ENCODE results near the gene THAP2.
"Not testable (repeated sequence)": the region's sequence is repeated elsewhere in the genome, so short reads cannot be mapped to it uniquely, and the experiment has no call there.

THAP2 gene

GRCh38 chr12:71664411-71665089 lies 449 bp downstream of the THAP2 start:
- no peak for DNase-seq

DNA sequence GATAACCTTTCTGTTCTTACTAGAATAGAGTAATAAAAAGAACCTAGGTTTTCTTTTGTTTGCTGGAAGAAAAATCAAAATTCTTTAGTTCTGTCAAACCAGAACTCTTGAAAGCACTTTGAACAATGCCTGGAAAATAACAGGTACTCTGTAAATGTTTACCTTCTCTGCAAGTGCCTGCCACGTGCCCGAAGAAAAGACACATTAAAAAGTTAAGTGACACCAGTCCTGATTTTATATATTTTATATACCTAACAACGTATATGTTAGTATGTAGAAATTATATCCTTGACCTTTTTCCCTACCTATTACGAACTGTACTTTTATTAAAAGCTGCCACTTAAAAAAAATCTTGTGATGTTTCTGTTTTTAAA lies 976 bp downstream of the THAP2 start:
- DNase-seq = no peak

- no peak for DNase-seq
These were observed 2.2 kb downstream of the THAP2 start for GRCh38 chr12:71666259-71666658.

DNA sequence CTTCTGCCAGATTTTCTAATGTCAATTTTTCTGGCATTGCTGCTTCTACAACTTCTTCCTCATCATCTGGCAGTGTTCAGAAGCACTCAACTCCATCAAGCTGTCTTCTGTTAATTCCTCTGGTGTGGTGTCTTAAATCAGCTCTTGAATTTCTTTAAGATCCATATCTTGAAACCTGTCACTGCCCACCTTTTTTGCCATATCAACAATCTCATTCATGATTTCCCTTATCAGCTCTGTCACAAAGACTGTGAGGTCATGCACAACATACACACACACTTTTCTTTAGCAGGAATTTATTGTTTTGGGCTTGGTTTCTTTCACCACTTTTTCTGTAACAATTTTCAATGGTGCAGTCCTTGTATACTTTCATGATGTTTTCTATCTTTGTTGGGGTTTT lies 7.2 kb downstream of the THAP2 start:
- DNase-seq = no peak

GRCh38 chr12:71671816-71672215 lies 7.7 kb downstream of the THAP2 start:
- no peak for DNase-seq

DNA sequence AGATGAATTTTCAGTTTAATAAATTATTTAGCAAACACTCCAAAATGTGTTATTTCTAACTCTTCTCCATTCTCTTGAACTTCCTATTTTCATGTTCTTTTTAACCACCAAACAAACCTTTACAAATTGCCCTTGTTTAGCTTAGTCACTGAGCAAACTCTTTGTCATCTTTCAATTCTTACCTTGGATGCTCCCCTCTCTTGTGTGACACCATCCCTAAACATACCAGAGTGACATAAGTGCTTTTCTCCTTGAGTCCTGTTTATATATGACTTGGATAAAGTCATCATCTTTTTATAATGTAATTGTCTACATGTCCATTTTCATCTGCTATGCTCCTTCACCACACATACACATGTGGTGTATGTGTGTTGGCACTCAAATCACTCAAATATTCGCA lies 18.4 kb downstream of the THAP2 start:
- no peak for DNase-seq

DNA sequence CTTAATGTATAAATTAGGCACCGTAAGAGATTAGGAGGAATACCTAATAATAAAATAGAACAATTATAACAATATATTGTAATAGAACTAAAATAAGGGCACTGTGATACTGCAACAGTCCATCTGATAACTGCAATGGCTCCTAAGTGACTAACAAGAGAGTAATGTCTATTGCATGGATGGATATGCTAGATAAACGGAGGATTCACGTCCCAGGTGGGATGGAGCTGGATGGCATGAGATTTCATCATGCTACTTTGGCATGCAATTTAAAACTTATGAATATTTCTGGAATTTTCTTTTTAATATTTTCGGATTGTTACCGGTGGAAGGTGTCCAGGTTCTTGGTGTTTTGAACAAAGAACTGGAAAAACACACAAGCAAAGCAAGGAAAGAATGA lies 19.5 kb downstream of the THAP2 start:
- DNase-seq = no peak

DNA sequence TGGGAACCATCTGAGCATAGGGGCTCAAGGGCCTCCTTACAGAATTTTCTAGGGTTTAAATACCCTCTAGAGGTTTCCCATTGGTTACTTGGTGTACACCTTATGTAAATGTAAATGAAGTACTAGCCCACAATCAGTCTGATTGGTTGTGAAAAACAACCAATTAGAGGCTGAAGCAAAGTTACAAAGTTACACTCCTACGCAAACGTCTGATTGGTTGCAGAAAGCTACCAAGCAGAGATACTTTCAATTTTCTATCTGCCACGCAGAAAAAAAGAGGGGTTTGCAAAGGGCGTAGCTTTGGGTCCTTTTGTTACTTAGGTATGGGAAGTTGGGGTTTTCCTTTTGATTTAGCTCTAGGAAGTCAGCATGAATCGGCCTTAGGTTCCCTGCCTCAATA lies 20.0 kb downstream of the THAP2 start:
- no peak for DNase-seq

DNA sequence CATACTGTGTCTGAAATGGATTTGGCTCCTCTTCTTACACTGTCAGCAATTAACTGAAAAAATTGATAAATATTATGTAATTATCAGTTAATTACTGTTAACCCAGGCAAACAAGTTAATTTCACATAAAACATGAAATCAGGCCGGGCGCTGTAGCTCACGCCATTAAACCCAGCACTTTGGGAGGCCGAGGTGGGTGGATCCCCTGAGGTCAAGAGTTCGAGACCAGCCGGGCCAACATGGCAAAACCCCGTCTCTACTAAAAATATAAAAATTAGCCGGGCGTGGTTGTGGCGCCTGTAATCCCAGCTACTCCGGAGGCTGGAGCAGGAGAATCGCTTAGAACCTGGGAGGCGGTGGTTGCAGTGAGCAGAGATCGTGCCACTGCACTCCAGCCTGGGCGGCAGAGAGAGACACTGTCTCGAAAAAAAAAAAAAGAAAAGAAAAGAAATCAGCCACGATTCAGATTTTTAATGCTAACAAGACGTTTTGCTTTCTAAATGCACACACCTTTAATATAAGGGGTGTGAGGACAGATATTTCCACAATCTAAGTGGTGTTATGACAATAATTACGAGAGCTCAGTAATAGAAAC lies 21.3 kb downstream of the THAP2 start:
- no peak for DNase-seq

DNA sequence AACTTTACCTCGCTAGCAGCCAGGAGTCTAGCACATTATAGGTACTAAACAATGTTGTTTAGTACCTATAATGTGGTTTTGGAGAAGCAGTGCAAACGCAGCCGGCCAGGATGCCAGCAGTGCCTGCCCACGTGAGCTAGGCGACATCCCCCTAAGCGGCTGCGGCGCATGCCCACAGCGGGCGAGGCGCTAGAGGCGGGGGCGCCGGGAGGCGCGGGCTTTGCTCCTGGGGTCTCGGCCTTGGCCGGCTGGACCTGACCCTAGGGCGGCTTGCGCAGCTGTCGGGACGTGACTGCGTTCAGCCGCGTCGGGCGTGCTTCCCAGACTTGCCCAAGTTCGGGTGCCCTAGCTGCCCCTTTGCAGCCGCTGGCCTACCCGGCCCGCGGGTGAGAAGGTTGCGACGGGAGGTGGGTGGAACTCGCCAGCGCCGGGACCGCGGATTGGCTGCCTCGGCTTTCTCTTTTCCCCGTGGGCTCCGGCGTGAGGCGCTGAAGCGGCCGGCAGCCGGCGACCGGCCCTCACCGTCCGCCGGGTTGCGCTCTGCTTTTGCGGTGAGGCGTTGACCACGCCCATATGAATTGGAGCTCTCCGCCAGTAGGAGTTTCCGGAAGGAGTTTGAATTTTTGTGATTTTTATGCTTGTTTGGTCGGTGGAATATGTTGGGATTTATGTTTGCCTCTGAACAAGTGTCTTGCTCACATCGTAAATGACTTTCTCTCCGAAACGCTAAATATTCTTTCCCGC lies 22.0 kb downstream of the THAP2 start, which contains the start of gene TMEM19:
Gene TMEM19, plus strand, starts transcription at position 169 of the 744 bp plus-strand sequence. CDS start 599 bp downstream, outside the sequence.
- DNase-seq = peak; percentile 65

DNA sequence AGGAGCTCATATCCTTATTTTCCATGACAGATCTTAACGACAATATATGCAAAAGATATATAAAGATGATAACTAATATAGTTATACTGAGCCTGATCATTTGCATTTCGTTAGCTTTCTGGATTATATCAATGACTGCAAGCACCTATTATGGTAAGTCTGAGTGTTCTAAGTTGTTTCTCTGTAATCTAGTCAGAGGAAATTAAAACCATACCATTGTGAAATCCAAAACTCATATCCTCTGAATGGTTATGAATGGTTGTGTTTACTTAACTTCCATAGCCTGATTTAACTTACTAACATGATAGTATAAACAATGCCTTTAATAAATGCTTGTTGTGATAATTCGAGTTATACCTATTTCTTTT lies 22.5 kb downstream of the THAP2 start:
- DNase-seq = no peak

GRCh38 chr12:71687172-71687571 lies 23.1 kb downstream of the THAP2 start:
- DNase-seq = not testable (repeated sequence)

DNA sequence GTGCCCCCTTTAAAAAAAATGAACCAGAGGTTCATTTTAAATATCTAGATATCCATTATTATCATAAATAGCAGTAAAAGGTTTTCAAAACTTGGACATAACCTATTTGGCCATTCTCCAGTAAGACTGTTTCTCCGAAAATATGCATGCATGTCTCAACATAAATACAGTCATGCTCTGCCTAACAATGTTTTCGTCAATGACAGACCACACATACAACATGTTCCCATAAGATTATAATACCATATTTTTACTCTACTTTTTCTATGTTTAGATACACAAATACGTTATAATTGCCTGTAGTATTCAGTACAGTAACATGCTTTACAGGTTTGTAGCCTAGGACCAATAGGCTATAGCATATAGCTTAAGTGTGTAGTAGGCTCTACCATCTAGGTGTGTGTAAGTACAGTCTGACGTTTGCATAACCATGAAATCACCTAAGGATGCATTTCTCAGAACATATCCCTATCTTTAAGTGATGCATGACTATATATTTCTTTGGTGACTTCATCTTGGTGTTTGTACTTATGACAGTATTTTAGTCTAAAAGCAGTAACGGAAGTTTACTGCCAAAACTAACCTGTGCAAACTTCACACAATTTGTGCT lies 25.0 kb downstream of the THAP2 start:
- DNase-seq = no peak

DNA sequence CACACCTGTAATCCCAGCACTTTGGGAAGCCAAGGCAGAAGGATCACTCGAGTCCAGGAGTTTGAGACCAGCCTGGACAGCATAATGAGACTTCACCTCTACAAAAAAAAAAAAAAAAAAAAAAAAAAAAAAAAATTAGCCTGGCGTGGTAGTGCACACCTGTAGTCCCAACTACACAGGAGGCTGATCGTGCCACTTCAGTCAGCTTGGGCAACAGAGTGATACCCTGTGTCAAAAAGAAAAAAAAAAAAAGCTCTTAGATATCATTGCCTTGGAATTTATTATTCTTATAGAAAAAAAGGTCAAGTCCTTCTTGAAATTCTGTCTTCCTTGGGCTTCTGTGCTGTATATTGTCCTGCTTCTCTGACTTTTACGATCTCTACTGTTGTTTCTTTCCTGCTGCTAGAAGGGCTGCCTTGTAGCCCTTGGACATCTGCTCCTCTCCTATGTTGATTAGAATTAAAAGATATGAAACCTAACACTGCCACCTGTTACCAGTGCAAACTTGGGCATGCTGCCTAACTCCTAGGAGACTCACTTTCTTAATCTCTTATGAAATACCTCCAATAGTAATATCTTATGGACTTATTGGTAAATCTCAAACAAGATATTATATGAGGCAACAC lies 27.5 kb downstream of the THAP2 start:
- DNase-seq = no peak

DNA sequence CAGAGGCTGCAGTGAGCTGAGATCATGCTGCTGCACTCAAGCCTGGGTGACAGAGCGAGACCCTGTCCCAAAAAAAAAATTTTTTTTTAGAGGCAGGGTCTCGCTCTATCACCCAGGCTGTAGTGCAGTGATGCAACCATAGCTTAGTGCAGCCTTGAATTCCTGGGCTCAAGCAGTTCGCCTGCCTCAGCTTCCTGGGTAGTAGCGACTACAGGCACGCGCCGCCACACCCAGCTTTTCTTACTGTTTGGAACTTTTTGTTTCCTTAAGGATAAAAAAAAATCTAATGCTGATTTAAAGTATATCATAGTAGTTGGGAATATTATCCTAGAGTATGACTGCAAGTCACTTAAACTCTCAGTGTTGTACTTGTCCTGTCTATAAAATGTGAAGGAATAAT lies 29.0 kb downstream of the THAP2 start:
- DNase-seq = no peak

GRCh38 chr12:71693651-71694050 lies 29.6 kb downstream of the THAP2 start:
- DNase-seq = not testable (repeated sequence)

GRCh38 chr12:71694099-71694820 lies 30.2 kb downstream of the THAP2 start:
- DNase-seq = no peak

- no peak for DNase-seq
These were observed 31.7 kb downstream of the THAP2 start for GRCh38 chr12:71695782-71696181.

DNA sequence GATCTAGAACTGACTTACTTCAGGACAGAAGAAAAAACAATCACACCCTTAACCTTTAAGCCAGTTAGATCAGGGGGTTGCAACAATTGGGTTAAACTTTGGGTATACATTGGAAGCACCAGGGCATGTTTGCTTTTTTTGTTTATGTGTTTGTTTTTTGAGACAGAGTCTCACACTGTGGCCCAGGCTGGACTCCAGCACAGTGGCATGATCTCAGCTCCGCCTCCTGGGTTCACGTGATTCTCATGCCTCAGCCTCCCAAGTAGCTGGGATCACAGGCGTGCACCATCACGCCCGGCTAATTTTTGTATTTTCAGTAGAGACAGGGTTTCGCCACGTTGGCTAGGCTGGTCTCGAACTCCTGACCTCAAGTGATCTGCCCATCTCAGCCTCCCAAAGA lies 38.1 kb downstream of the THAP2 start:
- DNase-seq = not testable (repeated sequence)

DNA sequence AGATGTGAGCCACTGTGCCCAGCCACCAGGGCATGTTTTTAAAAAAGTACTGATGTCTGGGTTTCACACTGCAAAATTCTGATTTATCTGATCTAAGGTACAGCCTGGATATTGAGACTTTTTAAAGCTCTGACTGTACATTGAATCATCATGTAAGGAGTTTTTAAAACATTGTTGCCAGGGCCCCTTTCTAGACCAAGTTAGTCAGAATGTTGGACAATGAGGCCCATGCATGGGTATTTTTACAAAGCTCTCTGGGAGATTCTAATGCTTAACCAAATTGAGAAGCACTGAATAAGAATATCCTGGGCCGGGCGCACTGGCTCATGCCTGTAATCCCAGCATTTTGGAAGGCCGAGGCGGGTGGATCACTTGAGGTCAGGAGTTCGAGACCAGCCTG lies 38.5 kb downstream of the THAP2 start:
- no peak for DNase-seq

DNA sequence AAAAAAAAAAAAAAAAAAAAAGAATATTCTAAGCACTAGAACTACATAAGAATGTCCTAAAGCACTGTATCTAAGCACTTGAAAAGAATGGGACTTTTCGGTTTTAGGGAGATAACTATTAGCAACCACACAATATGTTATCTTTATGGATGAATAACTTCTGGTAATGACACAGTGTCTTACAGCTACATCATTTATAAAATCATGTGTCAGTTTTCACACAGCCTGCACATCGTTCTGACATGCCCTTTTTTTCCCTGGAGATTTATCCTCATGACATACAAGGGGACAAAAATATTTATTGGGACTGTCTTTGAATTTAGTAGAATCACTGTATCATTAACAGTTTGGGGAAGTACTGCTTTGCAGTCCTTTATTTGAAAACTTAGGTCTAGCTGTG lies 39.1 kb downstream of the THAP2 start:
- no peak for DNase-seq

- no peak for DNase-seq
These were observed 40.8 kb downstream of the THAP2 start for GRCh38 chr12:71704920-71705319.

DNA sequence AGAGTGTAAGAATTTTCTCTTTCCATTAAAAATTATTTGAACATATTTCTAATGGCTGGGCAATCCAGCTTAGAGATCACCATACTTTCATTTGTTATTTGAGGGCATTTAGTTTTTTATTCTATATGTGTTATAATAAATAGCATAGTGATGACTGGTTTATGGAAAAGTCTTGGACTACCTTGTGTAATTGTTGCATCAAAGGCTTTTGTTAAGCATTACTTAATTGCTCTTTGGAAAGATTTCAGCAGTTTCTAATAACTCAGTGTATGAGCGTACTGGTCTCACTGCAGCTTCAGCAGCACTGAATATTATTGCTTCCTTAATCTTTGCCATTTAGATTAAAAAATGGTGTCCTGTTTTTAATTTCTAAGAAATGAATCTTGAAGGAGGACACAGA lies 44.6 kb downstream of the THAP2 start:
- DNase-seq = no peak
